ENCODE results near the gene ENTHD1. TPM values are rescaled to one million over a fixed set of nuclear protein-coding genes. Genes with fewer than 3 reads are reported as not detected.

Gene ENTHD1
- total RNA-seq, 1 donor from 2014 or later: not detected

- Mint-ChIP-seq H3K9me3 (no peaks in the 10 kb centered on the region), H3K4me1 (peaks cover 25% of the 10 kb centered on the region), H3K36me3 (ENCODE audit: low read depth) (no peaks in the 10 kb centered on the region), H3K27me3 (ENCODE audit: low read depth) (peaks cover 4% of the 10 kb centered on the region), H3K27ac (ENCODE audit: unreplicated experiment) (no peak overlapping the region), H3K4me3 (no peak overlapping the region)
- TF ChIP-seq CTCF (conservative IDR thresholded peaks at IDR 0.05): no peak
- DNase-seq (ENCODE audit: low read depth, low spot score): no peak
Observed at GRCh38 chr22:39939830-39940229, 46.3 kb upstream of the ENTHD1 start.

DNA sequence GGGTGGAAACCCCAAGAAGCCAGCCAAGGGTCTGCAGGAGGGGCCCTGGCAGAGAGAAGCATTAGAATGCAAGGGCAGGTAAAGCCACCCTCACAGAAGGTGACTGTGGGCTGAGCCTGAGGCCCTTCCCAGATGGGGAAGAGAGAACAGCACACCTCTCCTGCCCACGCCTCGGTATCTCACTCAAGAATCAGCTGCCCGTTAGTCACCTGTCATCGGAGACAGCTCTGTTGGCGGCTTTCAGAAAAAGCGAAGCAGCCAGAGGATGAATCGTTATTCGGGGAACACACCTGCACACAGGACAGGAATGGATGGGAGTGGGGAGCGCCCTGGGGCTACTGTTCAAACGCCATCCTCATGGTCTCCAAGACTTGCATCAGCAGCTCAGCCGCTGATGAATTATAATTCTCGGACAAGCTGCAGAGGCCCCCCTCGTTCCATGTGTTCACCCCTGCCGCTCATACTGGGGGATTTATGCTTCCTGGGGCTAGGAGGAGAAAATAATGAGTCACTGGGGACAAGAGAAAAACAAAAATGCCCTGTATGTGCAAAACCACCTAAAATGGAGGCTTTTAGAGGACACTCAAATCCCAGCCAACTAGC lies 45.0 kb upstream of the ENTHD1 start:
- TF ChIP-seq CTCF (conservative IDR thresholded peaks at IDR 0.05): no peak
- DNase-seq (ENCODE audit: low read depth, low spot score): no peak
- Mint-ChIP-seq H3K36me3 (ENCODE audit: low read depth) (no peaks in the 10 kb centered on the region), H3K27me3 (ENCODE audit: low read depth) (peaks cover 4% of the 10 kb centered on the region), H3K4me3 (no peak overlapping the region), H3K27ac (ENCODE audit: unreplicated experiment) (no peak overlapping the region), H3K9me3 (no peaks in the 10 kb centered on the region), H3K4me1 (peaks cover 37% of the 10 kb centered on the region)

GRCh38 chr22:39937906-39938305 lies 44.3 kb upstream of the ENTHD1 start:
- peaks cover 4% of the 10 kb centered on the region for H3K27me3 Mint-ChIP-seq (ENCODE audit: low read depth)
- no peaks in the 10 kb centered on the region for H3K9me3 Mint-ChIP-seq
- no peak for TF ChIP-seq CTCF (conservative IDR thresholded peaks at IDR 0.05)
- H3K4me1 Mint-ChIP-seq: peaks cover 43% of the 10 kb centered on the region
- no peak overlapping the region for H3K4me3 Mint-ChIP-seq
- H3K27ac Mint-ChIP-seq (ENCODE audit: unreplicated experiment): no peak overlapping the region
- no peak for DNase-seq (ENCODE audit: low read depth, low spot score)
- no peaks in the 10 kb centered on the region for H3K36me3 Mint-ChIP-seq (ENCODE audit: low read depth)

DNA sequence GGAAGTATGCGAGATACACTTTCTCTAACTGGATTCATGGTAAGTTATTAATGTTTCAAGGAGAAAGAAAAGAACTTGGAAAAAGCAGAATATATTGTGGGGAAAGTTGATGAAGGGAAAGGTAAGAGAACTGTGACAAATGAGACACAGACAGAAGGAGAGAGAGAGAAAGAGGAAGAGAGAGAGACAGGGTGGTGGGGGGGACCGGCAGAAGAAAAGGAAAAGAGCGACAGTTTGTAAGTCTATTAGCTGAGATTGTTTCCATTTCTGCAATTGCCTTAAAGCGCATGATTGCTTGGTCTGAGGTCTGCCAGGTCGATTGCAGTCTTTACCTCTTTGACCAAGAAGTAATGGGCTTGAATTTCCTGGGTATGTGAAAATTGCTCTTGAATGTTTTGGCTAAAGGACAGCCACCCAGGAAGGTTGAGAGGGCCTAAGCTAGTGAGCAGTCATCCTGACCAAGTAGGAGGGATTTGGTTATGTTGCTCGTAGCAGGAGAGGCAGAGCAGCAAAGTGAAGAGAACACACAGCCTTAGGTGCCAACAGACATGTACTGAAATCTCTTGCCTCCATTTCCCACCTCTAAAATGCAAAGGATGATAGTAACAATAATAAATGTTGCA lies 43.1 kb upstream of the ENTHD1 start:
- no peak for TF ChIP-seq CTCF (conservative IDR thresholded peaks at IDR 0.05)
- Mint-ChIP-seq H3K27me3 (ENCODE audit: low read depth) (peaks cover 4% of the 10 kb centered on the region), H3K4me1 (peaks cover 45% of the 10 kb centered on the region), H3K9me3 (no peaks in the 10 kb centered on the region), H3K4me3 (no peak overlapping the region), H3K27ac (ENCODE audit: unreplicated experiment) (no peak overlapping the region), H3K36me3 (ENCODE audit: low read depth) (no peaks in the 10 kb centered on the region)
- no peak for DNase-seq (ENCODE audit: low read depth, low spot score)

DNA sequence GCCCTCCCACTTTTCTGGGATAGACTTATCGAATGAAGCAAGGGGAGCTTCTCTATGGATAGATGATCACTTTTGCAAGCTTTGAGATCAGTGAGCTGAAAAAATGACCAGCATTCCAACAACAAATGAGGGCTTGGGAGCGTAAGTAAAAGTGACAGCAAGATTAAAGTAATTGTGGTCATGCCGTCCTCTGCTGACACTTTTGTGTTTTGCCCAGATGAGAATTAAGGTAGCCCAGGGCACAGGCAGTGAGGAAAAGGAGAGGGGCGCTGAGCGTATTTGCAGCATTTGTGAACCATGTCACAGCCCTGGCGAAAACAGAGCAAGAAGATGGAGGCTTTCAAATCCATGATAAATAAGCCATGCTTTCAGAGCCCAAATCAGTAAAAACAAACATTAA lies 42.1 kb upstream of the ENTHD1 start:
- Mint-ChIP-seq H3K27me3 (ENCODE audit: low read depth) (peaks cover 4% of the 10 kb centered on the region), H3K36me3 (ENCODE audit: low read depth) (no peaks in the 10 kb centered on the region), H3K4me3 (no peak overlapping the region), H3K27ac (ENCODE audit: unreplicated experiment) (no peak overlapping the region), H3K4me1 (peaks cover 40% of the 10 kb centered on the region), H3K9me3 (no peaks in the 10 kb centered on the region)
- TF ChIP-seq CTCF (conservative IDR thresholded peaks at IDR 0.05): no peak
- no peak for DNase-seq (ENCODE audit: low read depth, low spot score)
